ENCODE data around the gene NTS.

Gene NTS

GRCh38 chr12:85923767-85924331 lies 49.8 kb downstream of the NTS start:
- DNase-seq (ENCODE audit: low read depth in 2 of 2), result peak in 1 of 2 experiments; percentile 6

- DNase-seq (ENCODE audit: low read depth in 2 of 2), result no peak
Measured at GRCh38 chr12:85927166-85927565, 53.1 kb downstream of the NTS start.
